ENCODE results near the gene ROR2. TPM values are rescaled to one million over a fixed set of nuclear protein-coding genes. Genes with fewer than 3 reads are reported as not detected.
"Not testable (repeated sequence)": the region's sequence is repeated elsewhere in the genome, so short reads cannot be mapped to it uniquely, and the experiment has no call there.

The ROR2 gene
- total and polyA plus RNA-seq, 5 donors from 2014 or later = 0.12 TPM; not detected in 4

GRCh38 chr9:91629718-91630117 lies 320.3 kb downstream of the ROR2 start:
- H3K9me3 Mint-ChIP-seq = peaks cover 0 to 9% (median 2%) of the 10 kb centered on the region in 7 donors
- ATAC-seq (ENCODE audit: low read depth in 2 of 2) (no peak), DNase-seq (no peak)
- no peak overlapping the region for H3K27ac ChIP-seq (ENCODE audit: insufficient read depth, low read length, poor library complexity, severe bottlenecking)
- no peak overlapping the region for H3K4me3 ChIP-seq (ENCODE audit: low read depth, low read length)
- H3K4me3 Mint-ChIP-seq = no peak overlapping the region
- H3K27me3 ChIP-seq (ENCODE audit: control insufficient read depth, insufficient read depth, low read length) = peaks cover 5% of the 10 kb centered on the region
- peaks cover 28% of the 10 kb centered on the region for H3K27me3 Mint-ChIP-seq
- H3K9me3 ChIP-seq (ENCODE audit: control insufficient read depth in 2 of 2, low read length in 2 of 2) = peaks cover 0 to 5% of the 10 kb centered on the region in 2 experiments
- H3K36me3 Mint-ChIP-seq = no peaks in the 10 kb centered on the region
- no peaks in the 10 kb centered on the region for H3K4me1 Mint-ChIP-seq
- H3K27ac Mint-ChIP-seq = no peak overlapping the region
- no peaks in the 10 kb centered on the region for H3K36me3 ChIP-seq (ENCODE audit: control insufficient read depth, insufficient read depth, low read length)
- H3K4me1 ChIP-seq (ENCODE audit: control insufficient read depth, insufficient read depth, low read length, poor library complexity, severe bottlenecking) = no peaks in the 10 kb centered on the region

GRCh38 chr9:91628892-91629291 lies 321.1 kb downstream of the ROR2 start:
- Mint-ChIP-seq H3K27me3 (peaks cover 23% of the 10 kb centered on the region), H3K27ac (no peak overlapping the region), H3K4me3 (no peak overlapping the region), H3K36me3 (no peaks in the 10 kb centered on the region), H3K4me1 (no peaks in the 10 kb centered on the region), H3K9me3 (peaks cover 0 to 9% (median 2%) of the 10 kb centered on the region in 7 donors)
- H3K4me1 ChIP-seq (ENCODE audit: control insufficient read depth, insufficient read depth, low read length, poor library complexity, severe bottlenecking) = no peaks in the 10 kb centered on the region
- ATAC-seq (ENCODE audit: low read depth in 2 of 2) (no peak), DNase-seq (no peak)
- H3K9me3 ChIP-seq (ENCODE audit: control insufficient read depth in 2 of 2, low read length in 2 of 2) = peaks cover 0 to 5% of the 10 kb centered on the region in 2 experiments
- no peak overlapping the region for H3K4me3 ChIP-seq (ENCODE audit: low read depth, low read length)
- H3K36me3 ChIP-seq (ENCODE audit: control insufficient read depth, insufficient read depth, low read length) = no peaks in the 10 kb centered on the region
- H3K27ac ChIP-seq (ENCODE audit: insufficient read depth, low read length, poor library complexity, severe bottlenecking) = no peak overlapping the region
- H3K27me3 ChIP-seq (ENCODE audit: control insufficient read depth, insufficient read depth, low read length) = peaks cover 5% of the 10 kb centered on the region

GRCh38 chr9:91625331-91625730 lies 324.7 kb downstream of the ROR2 start:
- DNase-seq (no peak), ATAC-seq (ENCODE audit: low read depth in 2 of 2) (no peak)
- Mint-ChIP-seq H3K27ac (no peak overlapping the region), H3K4me1 (no peaks in the 10 kb centered on the region), H3K27me3 (peaks cover 17% of the 10 kb centered on the region), H3K36me3 (no peaks in the 10 kb centered on the region), H3K9me3 (peaks cover 0 to 9% (median 2%) of the 10 kb centered on the region in 7 donors), H3K4me3 (peak overlapping the region in 1 of 4 donors; percentile 5)
- H3K27ac ChIP-seq (ENCODE audit: insufficient read depth, low read length, poor library complexity, severe bottlenecking) = no peak overlapping the region
- peaks cover 3% of the 10 kb centered on the region for H3K27me3 ChIP-seq (ENCODE audit: control insufficient read depth, insufficient read depth, low read length)
- no peaks in the 10 kb centered on the region for H3K4me1 ChIP-seq (ENCODE audit: control insufficient read depth, insufficient read depth, low read length, poor library complexity, severe bottlenecking)
- peaks cover 0 to 5% of the 10 kb centered on the region in 2 experiments for H3K9me3 ChIP-seq (ENCODE audit: control insufficient read depth in 2 of 2, low read length in 2 of 2)
- H3K36me3 ChIP-seq (ENCODE audit: control insufficient read depth, insufficient read depth, low read length) = no peaks in the 10 kb centered on the region
- H3K4me3 ChIP-seq (ENCODE audit: low read depth, low read length) = no peak overlapping the region

DNA sequence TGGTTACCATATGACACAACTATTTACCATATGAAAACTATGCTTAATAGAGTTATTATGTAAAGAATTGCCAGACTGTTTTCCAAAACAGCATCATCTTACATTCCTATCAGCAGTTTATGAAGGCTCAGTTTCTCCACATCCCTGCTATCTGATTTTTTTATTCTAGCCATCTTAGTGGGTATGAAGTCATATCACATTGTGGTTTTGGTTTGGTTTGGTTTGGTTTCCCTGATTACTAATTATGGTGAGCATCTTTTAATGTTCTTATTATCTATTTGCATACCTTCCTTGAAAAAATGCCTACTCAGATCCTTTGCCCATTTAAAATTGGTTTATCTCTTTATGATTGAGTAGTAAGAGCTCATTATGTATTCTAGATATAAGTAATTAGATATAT lies 327.0 kb downstream of the ROR2 start:
- no peak overlapping the region for H3K4me3 Mint-ChIP-seq
- no peaks in the 10 kb centered on the region for H3K4me1 Mint-ChIP-seq
- H3K36me3 Mint-ChIP-seq = no peaks in the 10 kb centered on the region
- Histone ChIP-seq H3K4me1 (ENCODE audit: control insufficient read depth, insufficient read depth, low read length, poor library complexity, severe bottlenecking) (no peaks in the 10 kb centered on the region), H3K36me3 (ENCODE audit: control insufficient read depth, insufficient read depth, low read length) (no peaks in the 10 kb centered on the region), H3K27me3 (ENCODE audit: control insufficient read depth, insufficient read depth, low read length) (no peaks in the 10 kb centered on the region), H3K4me3 (ENCODE audit: low read depth, low read length) (no peak overlapping the region), H3K27ac (ENCODE audit: insufficient read depth, low read length, poor library complexity, severe bottlenecking) (no peak overlapping the region), H3K9me3 (ENCODE audit: control insufficient read depth in 2 of 2, low read length in 2 of 2) (no peaks in the 10 kb centered on the region)
- H3K9me3 Mint-ChIP-seq = peaks cover 0 to 3% (median 0%) of the 10 kb centered on the region in 7 donors
- peaks cover 16% of the 10 kb centered on the region for H3K27me3 Mint-ChIP-seq
- no peak for ATAC-seq (ENCODE audit: low read depth in 2 of 2)
- DNase-seq = no peak
- H3K27ac Mint-ChIP-seq = no peak overlapping the region

DNA sequence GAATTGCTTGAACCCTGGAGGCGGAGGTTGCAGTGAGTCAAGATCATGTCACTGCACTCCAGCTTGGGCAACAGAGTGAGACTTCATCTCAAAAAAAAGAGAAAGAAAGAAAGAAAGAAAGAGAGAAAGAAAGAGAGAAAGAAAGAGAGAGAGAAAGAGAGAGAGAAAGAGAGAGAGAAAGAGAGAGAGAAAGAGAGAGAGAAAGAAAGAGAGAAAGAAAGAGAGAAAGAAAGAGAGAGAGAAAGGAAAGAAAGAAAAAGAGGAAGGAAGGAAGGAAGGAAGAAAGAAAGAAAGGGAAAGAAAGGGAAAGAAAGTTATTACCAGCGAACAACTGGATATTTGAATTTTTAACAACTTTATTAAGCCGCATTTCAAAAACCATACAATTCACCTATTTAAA lies 327.9 kb downstream of the ROR2 start:
- not testable (repeated sequence) for H3K4me3 Mint-ChIP-seq; H3K27me3 ChIP-seq (ENCODE audit: control insufficient read depth, insufficient read depth, low read length); H3K36me3 Mint-ChIP-seq; H3K27ac ChIP-seq (ENCODE audit: insufficient read depth, low read length, poor library complexity, severe bottlenecking); H3K4me1 Mint-ChIP-seq; ATAC-seq (ENCODE audit: low read depth in 2 of 2); H3K9me3 Mint-ChIP-seq; DNase-seq; H3K4me3 ChIP-seq (ENCODE audit: low read depth, low read length); H3K27ac Mint-ChIP-seq; H3K4me1 ChIP-seq (ENCODE audit: control insufficient read depth, insufficient read depth, low read length, poor library complexity, severe bottlenecking); H3K36me3 ChIP-seq (ENCODE audit: control insufficient read depth, insufficient read depth, low read length); H3K9me3 ChIP-seq (ENCODE audit: control insufficient read depth in 2 of 2, low read length in 2 of 2)
- peaks cover 16% of the 10 kb centered on the region for H3K27me3 Mint-ChIP-seq

GRCh38 chr9:91614044-91614443 lies 336.0 kb downstream of the ROR2 start:
- H3K27ac ChIP-seq (ENCODE audit: insufficient read depth, low read length, poor library complexity, severe bottlenecking); H3K4me1 Mint-ChIP-seq; H3K4me3 Mint-ChIP-seq; ATAC-seq (ENCODE audit: low read depth in 2 of 2); H3K27me3 ChIP-seq (ENCODE audit: control insufficient read depth, insufficient read depth, low read length); H3K9me3 ChIP-seq (ENCODE audit: control insufficient read depth in 2 of 2, low read length in 2 of 2); H3K27ac Mint-ChIP-seq; H3K4me1 ChIP-seq (ENCODE audit: control insufficient read depth, insufficient read depth, low read length, poor library complexity, severe bottlenecking); H3K4me3 ChIP-seq (ENCODE audit: low read depth, low read length); H3K36me3 Mint-ChIP-seq; H3K9me3 Mint-ChIP-seq; H3K36me3 ChIP-seq (ENCODE audit: control insufficient read depth, insufficient read depth, low read length); DNase-seq: not testable (repeated sequence)
- H3K27me3 Mint-ChIP-seq = peaks cover 12% of the 10 kb centered on the region

DNA sequence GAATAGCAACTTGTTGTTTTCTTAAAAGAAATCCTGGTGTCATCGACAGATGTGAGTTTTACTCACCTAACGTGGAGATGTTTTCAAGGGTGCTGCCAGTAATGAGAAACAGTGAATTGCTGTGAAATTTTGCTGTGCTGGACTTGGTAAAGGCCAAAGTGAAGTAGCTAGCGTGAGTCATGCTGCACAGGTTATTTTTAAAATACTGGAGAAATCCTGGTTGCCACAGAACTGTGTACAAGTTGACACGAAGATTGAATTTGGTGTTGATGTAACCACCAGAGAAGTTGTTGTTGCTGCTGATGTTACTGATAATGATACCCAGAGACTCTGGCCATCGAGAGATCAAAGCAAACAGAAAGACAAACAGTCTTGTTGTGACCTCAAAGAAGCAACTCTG lies 338.4 kb downstream of the ROR2 start:
- H3K27ac Mint-ChIP-seq = no peak overlapping the region
- H3K9me3 ChIP-seq (ENCODE audit: control insufficient read depth in 2 of 2, low read length in 2 of 2) = no peaks in the 10 kb centered on the region
- H3K9me3 Mint-ChIP-seq = peaks cover 0 to 3% (median 0%) of the 10 kb centered on the region in 7 donors
- no peak overlapping the region for H3K27ac ChIP-seq (ENCODE audit: insufficient read depth, low read length, poor library complexity, severe bottlenecking)
- H3K4me1 Mint-ChIP-seq = no peaks in the 10 kb centered on the region
- H3K27me3 Mint-ChIP-seq = peaks cover 8% of the 10 kb centered on the region
- H3K4me3 Mint-ChIP-seq = no peak overlapping the region
- H3K4me1 ChIP-seq (ENCODE audit: control insufficient read depth, insufficient read depth, low read length, poor library complexity, severe bottlenecking) = no peaks in the 10 kb centered on the region
- H3K36me3 ChIP-seq (ENCODE audit: control insufficient read depth, insufficient read depth, low read length) = no peaks in the 10 kb centered on the region
- H3K4me3 ChIP-seq (ENCODE audit: low read depth, low read length) = no peak overlapping the region
- peaks cover 1% of the 10 kb centered on the region for H3K27me3 ChIP-seq (ENCODE audit: control insufficient read depth, insufficient read depth, low read length)
- no peaks in the 10 kb centered on the region for H3K36me3 Mint-ChIP-seq
- no peak for ATAC-seq (ENCODE audit: low read depth in 2 of 2)
- DNase-seq = no peak

DNA sequence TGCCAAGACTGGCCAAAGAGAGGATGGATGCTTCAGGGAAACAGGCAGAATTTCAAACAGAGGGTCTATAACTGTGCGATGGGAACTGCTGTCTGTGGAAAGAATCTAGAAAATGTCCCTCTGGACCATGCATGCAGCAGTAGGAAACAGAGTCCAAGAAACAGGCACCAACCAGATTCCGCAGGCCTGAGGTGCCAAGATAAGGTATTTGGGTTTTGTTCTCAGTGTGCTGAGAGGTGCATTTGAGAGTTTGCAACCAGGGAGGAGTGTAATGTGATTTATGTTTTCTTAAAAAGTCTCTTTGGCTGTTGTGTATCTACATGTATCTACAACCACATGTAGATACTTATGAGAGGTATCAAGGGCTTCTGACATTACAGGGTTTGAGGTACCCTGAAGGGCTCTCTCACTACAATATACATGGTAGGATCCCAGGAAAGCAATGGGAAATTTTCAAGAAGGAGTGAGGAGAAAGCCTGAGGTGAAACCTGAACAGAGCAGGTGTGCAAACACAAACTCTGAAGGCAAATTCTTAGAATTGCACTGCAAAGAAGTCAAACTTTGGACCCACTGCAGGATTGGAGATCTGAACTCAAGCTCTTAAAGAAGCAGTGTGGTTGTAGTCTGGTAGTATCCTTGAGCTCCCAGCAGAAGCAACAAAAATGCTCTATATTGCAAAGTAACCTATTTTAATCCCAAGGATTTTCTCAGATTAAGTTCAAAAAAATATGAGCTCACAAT lies 343.6 kb downstream of the ROR2 start:
- no peak for ATAC-seq (ENCODE audit: low read depth in 2 of 2)
- Mint-ChIP-seq H3K27me3 (peaks cover 7% of the 10 kb centered on the region), H3K4me3 (no peak overlapping the region), H3K4me1 (no peaks in the 10 kb centered on the region), H3K9me3 (no peaks in the 10 kb centered on the region), H3K27ac (no peak overlapping the region), H3K36me3 (no peaks in the 10 kb centered on the region)
- Histone ChIP-seq H3K4me1 (ENCODE audit: control insufficient read depth, insufficient read depth, low read length, poor library complexity, severe bottlenecking) (no peaks in the 10 kb centered on the region), H3K4me3 (ENCODE audit: low read depth, low read length) (no peak overlapping the region), H3K27me3 (ENCODE audit: control insufficient read depth, insufficient read depth, low read length) (peaks cover 5% of the 10 kb centered on the region), H3K27ac (ENCODE audit: insufficient read depth, low read length, poor library complexity, severe bottlenecking) (no peak overlapping the region), H3K9me3 (ENCODE audit: control insufficient read depth in 2 of 2, low read length in 2 of 2) (no peaks in the 10 kb centered on the region), H3K36me3 (ENCODE audit: control insufficient read depth, insufficient read depth, low read length) (no peaks in the 10 kb centered on the region)
- DNase-seq = no peak

All from CD4-positive, CD25-positive, alpha-beta regulatory T cell (primary cell).